HG03045 (cell line): ENCODE data around the gene ALOX15B.
"Not testable (repeated sequence)": the region's sequence is repeated elsewhere in the genome, so short reads cannot be mapped to it uniquely, and the experiment has no call there.

Experiments
- ATAC-seq: cut with Tn5 transposase; IDR thresholded peaks from one replicate; pipeline ENCODE4 v1.9.1; 2021; ENCODE audit warnings: mild to moderate bottlenecking, moderate library complexity; ENCODE audit not compliant: unreplicated experiment

ALOX15B gene

GRCh38 chr17:8061851-8062250 lies 23.0 kb downstream of the ALOX15B start:
- not testable (repeated sequence) for ATAC-seq

GRCh38 chr17:8062435-8062806 lies 23.6 kb downstream of the ALOX15B start:
- no peak for ATAC-seq

GRCh38 chr17:8062807-8063483 lies 24.1 kb downstream of the ALOX15B start:
- ATAC-seq: no peak

GRCh38 chr17:8063761-8064534 lies 25.1 kb downstream of the ALOX15B start:
- no peak for ATAC-seq

GRCh38 chr17:8064561-8065019 lies 25.7 kb downstream of the ALOX15B start:
- ATAC-seq: no peak

GRCh38 chr17:8066841-8067775 lies 28.2 kb downstream of the ALOX15B start:
- ATAC-seq: no peak

- no peak for ATAC-seq
Observed at GRCh38 chr17:8067806-8068205, 28.9 kb downstream of the ALOX15B start.

GRCh38 chr17:8068736-8069586 lies 30.1 kb downstream of the ALOX15B start:
- ATAC-seq: no peak

- no peak for ATAC-seq
Observed at GRCh38 chr17:8069587-8069860, 30.7 kb downstream of the ALOX15B start.

- ATAC-seq: no peak
Observed at GRCh38 chr17:8071496-8071895, 32.6 kb downstream of the ALOX15B start.

GRCh38 chr17:8072341-8072728 lies 33.5 kb downstream of the ALOX15B start:
- no peak for ATAC-seq

- ATAC-seq: no peak
Observed at GRCh38 chr17:8072729-8073461, 34.0 kb downstream of the ALOX15B start.

GRCh38 chr17:8073627-8074484 lies 35.0 kb downstream of the ALOX15B start:
- ATAC-seq: no peak

GRCh38 chr17:8074554-8074953 lies 35.7 kb downstream of the ALOX15B start:
- no peak for ATAC-seq

- ATAC-seq: no peak
Observed at GRCh38 chr17:8075081-8075480, 36.2 kb downstream of the ALOX15B start.

GRCh38 chr17:8075574-8076342 lies 36.9 kb downstream of the ALOX15B start:
- no peak for ATAC-seq

GRCh38 chr17:8076502-8077266 lies 37.8 kb downstream of the ALOX15B start:
- no peak for ATAC-seq

- not testable (repeated sequence) for ATAC-seq
Observed at GRCh38 chr17:8077939-8078338, 39.1 kb downstream of the ALOX15B start.
